IPS-NIHi7 (cell line): ENCODE measurements around the gene GABRR3.
A peak's percentile ranks its signal among the peaks of the same experiment; 100 is the strongest.

ENCODE experiments used
- DNase-seq: peaks from one replicate; pipeline ENCODE4 v3.0.0; 2012; ENCODE audit warnings: mixed read lengths; ENCODE audit errors: extremely low spot score

Gene GABRR3

GRCh38 chr3:98035208-98035607, at the start of gene GABRR3:
GABRR3 (minus strand) TSS chr3:98035315; CDS start chr3:98034987, 328 bp downstream.
- DNase-seq, result no peak

DNA sequence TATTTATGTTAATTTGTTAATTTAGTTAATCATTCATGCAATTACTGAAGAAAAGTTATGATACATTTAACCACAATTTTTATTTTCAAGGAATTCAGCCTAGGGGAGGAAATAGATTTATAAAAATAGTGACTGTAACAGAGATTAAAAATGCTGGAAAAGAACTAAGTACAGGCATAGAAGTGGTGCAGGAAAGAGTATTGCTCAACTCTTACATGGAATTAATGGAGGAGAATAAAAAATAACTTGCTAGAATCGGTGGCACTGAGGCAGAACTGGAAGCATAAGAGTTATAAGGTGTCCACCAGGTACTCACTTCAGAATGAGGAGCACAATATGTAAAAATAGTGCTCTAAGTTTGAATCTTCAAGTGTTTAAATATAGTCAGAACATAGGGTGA, 38.4 kb upstream of the GABRR3 start:
- no peak for DNase-seq

DNA sequence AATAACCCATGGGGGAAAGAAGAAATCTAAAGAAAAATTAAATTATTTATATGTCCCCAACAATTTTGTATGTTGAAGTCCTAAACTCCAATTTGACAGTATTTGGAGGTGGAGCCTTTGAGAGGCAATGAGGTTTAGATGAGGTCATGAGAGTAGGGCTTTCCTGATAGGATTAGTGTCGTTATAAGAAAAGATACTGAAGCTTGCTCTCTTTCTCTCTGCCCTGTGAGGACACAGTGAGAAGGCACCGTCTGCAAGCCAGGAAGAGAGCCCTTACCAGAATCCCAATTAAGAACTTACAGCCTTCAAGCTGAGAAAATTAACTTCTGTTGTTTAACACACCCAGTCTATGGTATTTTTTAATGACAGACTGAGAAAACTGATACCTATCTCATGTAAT, 35.7 kb upstream of the GABRR3 start:
- no peak for DNase-seq

- DNase-seq, result no peak
Observed at GRCh38 chr3:98068824-98069223, 33.7 kb upstream of the GABRR3 start.

DNA sequence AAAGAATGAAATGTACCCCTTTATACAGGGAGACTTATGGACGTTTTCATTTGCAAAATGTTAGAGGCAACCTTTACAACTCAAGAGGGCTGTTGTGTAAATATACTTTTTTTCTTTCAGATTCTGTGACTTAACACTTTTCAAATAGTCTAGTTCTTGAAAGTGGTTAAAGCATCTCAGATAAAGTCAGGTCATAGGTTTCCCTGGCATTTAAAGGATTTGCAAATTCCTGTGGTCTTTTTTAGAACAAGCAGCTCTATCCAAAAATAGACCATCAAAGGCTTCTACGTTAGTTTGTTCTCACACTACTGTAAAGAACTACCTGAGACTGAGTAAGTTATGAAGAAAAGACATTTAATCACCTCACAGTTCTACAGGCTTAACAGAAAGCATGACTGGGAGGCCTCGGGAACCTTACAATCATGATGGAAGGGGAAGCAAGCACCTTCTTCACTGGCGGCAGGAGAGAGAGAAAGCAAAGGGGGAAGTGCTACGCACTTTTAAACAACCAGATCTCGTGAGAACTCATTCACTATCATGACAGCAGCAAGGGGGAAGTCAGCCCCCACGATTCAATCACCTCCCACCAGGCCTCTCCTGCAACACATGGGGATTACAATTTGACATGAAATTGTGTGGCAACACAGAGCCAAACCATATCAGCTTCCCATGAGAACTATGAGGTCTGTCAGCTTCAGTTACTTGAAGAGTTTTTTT, 23.3 kb upstream of the GABRR3 start:
- DNase-seq, result no peak

DNA sequence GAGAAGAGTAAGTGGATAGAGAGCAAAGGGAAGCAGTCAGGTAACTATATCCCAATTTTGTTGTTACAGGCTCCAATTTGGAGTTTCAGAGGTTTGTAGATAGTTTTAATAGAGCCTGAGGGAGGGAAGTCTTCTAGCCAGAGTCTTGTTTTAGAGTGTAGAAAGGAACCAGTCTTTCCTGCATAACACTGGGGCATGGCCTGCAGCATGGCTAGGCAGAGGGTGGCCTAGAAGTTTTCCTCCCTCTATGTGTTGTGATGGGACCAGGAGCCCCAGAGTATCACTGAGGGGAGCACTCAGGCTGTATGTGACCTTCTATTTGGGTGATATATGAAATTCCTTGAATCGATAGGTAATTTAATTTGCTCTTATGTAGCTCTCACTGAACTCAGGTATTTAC, 22.5 kb upstream of the GABRR3 start:
- no peak for DNase-seq

DNA sequence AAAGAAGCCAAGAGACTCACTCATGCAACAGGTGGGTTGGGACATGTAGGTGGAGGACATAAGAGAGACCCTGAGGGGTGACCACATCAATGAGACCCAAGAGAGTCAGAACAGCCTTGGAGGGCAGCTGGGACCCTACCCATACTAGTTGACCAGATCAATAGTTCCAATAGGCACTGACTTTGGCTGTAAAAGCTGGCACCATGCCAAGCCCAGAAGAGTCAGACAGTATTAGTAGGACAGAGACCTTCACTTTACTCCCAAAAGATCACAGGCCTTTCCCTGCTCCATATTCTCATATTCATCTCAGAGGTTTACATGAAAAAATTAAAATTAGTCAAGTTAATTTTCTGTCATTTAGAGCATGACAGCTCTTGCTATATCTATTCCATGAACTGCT, 20.9 kb upstream of the GABRR3 start:
- no peak for DNase-seq

DNA sequence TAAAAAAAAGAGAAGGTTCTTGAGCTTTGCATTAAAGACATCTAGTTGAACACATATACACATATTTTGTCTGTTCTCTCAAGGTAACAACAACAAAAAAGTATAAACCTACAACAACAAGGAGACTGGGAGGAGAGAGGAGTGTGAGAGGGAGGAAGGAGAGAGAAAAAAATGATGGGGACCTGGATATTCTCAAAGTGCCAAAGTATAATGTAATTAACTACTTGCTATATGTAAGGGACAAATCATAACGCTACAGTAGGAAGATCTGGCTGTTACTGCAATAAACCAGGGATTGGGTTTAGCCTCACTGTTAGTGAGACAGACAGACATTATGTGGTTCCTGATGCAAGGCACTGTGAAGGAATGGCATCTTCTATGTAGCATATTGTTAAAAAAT, 14.2 kb upstream of the GABRR3 start:
- DNase-seq, result no peak

DNA sequence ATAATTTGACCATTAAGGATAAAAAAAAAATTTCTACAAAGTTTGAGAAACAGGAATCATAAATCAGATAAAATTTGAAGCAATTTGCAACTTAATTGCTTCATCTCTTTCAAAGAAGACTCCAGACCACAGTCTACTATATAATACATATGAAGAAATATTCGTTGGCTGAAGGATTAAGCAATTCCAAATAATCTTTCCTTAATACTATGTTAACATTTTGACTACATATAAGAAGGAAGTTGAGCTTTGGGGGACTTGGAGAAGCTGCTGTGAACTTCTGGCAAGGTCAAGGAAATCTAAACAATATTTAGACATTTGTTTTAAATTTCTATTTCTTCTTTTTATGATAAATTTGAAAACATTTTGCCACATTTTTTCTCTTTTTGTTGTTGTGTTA, 13.5 kb upstream of the GABRR3 start:
- no peak for DNase-seq

GRCh38 chr3:98041350-98041749, 6.2 kb upstream of the GABRR3 start:
- DNase-seq, result no peak

- peak; percentile 62 for DNase-seq
Observed at GRCh38 chr3:98039322-98040024, 4.4 kb upstream of the GABRR3 start.

GRCh38 chr3:98038876-98039275, 3.8 kb upstream of the GABRR3 start:
- DNase-seq, result no peak

- no peak for DNase-seq
Observed at GRCh38 chr3:98038286-98038685, 3.2 kb upstream of the GABRR3 start.

- DNase-seq, result no peak
Observed at GRCh38 chr3:98034486-98034885, 629 bp downstream of the GABRR3 start.

- no peak for DNase-seq
Observed at GRCh38 chr3:98034036-98034435, 1.1 kb downstream of the GABRR3 start.

GRCh38 chr3:98032904-98033303, 2.2 kb downstream of the GABRR3 start:
- no peak for DNase-seq

DNA sequence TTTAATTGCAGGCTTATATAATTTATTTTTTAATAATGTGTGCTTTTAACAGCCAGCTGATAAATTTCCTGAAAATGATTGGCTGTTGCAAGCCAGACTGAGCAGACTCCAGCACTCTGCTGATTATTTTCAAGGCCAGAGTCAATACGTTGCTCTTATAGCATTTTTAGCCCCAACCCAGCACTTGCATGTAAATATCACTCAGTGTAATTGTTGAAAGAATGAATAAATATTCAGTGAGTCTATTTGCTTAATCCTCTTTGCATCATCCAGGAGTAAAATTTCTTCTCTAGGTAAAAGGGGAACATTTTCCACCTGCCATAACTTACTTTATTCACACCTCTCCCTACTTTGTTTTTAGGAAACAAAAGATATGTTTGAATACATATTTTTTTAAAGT, 2.9 kb downstream of the GABRR3 start:
- DNase-seq, result no peak

DNA sequence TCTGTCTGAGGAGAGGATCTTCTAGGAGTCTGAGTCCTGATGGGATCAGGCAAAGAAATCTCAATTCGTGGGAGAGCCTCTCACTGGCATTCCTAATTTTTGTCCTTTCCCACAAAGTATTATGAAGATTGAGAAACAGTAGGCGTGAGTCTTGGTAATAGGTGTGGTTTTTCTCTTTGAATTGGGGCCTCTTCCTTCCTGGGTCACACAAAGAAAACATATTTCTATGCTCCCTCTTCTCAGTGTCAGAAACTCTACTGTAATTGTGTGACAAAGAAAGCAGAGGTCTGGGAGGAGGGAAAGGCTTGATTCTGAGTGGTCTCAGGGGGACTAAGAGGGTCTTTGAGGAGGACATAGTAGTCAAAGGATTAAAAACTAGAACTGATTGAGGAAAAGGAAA, 6.0 kb downstream of the GABRR3 start:
- DNase-seq, result no peak

- no peak for DNase-seq
Observed at GRCh38 chr3:98027085-98027446, 8.0 kb downstream of the GABRR3 start.

DNA sequence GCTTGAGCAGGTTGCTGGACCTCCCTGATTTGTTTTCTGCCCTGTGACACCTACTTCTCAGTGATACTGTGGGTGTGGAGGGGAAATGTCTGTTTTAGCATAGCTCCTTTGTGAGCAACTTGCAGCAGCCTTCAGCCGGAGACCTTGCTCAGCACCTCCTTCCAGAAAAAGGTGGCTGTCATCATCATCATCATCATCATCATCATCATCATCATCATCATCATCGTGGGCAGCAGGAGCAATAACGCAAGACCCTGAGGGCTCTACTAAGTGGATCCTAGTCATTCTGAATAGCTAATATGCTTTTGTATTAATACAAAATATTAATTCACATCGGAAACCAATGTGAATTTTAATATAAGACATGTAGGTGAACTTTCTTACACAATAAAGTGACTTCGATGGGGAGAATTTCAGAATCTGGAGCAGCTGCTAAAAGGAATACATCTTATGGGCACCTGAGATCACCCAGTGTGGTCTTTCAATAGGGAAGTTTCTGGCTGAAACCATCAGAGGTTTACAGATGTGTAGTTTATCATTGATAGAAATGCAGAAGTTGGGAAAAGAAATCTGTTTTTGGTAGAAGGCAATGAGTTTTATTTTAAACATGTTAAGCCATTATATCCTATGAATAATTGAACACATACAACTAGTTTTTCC, 8.6 kb downstream of the GABRR3 start:
- DNase-seq, result no peak

DNA sequence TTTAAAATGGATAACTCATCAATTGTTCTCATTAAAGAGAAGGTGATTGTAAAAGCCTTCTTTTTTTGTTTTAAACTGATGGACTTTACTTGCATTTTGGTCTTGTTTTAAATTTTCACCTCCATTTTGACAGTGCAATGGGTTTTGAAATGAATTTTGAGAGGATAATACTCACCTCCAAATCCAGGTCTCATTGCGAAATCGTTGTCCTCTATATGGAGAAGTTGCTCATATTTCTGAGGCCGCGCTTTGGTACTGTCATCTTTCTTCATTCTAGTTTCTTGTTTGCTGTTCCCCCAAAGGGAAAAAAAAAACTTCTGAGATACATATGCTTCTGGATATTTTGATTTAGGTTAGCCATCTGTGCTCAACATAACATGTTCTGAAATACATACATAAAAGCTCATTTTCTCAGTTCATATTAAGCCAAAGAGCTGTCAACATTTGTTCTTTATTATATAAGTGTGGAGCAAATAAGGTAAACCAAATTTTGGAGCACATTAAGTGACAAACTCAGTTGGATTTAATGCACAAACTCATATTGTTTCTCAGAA, 9.6 kb downstream of the GABRR3 start:
- no peak for DNase-seq

DNA sequence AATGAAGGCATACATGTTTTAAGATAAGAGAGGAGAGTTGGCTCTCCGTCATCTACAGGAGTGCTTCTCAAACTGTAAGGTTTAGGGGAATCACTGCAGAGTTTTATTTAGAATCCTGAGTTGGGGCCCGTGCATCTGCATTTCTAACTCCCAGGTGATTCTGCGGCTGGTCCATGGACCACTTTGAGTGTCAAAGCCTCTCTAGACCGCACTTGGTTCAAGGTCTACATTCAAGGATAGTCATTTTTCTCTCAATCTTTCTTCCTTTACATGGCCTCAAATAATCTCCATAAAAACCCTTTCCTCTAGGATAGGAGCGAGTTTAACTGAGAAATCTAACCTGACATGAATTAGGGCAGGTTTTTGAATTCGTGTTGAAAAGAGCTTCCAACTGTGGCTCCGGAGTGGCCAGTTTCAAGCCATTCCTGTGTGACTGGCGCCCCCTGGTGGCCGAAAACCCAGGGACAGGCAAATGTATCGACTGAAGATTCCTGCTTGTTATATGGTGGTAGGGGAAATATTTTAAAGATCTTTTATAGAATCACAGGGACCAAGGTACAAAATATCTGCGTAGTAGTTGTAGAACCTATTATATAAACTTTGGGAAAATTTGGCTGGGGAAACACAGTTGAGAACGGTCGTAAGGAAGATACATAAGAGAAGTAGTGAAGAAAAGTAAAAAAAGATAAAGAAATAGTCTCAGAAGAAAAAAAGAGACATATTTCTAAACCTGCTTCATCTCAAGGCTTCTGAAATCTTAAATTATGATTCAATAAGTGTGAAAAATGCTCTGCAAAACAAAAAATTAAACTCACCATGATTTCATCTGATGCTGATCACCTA, 11.9 kb downstream of the GABRR3 start:
- DNase-seq, result peak; percentile 68
